ENCODE results near the gene ADAMTSL5.
A peak's percentile ranks its signal among the peaks of the same experiment; 100 is the strongest.

The ADAMTSL5 gene, protein sequence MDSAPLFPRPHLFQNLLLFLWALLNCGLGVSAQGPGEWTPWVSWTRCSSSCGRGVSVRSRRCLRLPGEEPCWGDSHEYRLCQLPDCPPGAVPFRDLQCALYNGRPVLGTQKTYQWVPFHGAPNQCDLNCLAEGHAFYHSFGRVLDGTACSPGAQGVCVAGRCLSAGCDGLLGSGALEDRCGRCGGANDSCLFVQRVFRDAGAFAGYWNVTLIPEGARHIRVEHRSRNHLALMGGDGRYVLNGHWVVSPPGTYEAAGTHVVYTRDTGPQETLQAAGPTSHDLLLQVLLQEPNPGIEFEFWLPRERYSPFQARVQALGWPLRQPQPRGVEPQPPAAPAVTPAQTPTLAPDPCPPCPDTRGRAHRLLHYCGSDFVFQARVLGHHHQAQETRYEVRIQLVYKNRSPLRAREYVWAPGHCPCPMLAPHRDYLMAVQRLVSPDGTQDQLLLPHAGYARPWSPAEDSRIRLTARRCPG

DNA sequence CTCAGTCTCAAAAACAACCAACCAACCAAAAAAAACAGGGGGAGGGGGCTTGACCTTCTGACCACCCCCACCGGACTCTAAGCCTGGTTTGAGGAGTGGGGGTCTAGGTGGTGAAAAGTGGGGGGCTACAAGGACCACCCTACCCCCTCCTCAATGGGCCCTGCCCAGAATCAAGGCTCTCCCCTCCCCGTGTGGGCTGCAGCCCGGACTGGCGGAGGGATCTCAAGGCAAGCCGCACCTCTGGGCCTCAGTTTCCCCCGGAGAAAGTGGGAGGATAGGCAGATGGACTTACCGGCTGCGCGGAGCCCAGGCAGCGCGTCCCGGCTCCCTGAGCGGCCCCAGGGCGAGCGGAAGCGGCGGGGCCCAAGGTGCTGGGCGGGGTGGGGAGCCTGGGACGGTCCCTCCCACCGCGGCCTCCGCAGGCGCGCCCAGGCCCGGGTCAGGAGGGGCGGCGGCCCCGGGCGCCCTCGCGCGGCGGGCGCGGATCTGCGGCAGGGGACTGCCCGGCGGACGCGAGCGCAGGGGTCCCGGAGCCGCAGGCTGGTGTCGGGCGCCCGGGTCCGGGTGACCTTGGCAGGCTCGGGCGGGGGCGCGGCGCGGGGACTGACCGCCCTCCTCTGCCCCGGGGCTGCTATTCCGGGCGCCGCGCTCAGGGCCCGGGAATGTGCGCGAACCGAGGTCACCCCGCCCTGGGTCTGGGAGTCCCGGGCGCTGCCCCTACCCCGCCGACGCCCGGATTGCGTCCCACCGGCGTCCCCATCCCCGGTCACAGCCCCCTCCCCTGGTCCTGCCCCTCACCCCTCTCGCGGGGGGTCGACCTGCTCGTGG lies at the start of gene ADAMTSL5:
Gene ADAMTSL5 (minus strand): TSS at position 349 of the 828 bp plus-strand sequence. CDS start 2,076 bp downstream, outside the sequence.
- POLR2A ChIA-PET = no interaction called here
- CTCF ChIA-PET = no interaction called here
- TF ChIP-seq FOXM1 (IDR thresholded peaks at IDR 0.05; ENCODE audit: borderline replicate concordance) (0 out of 2 replicates have a peak, but pooled peaks have one; percentile 20), FOXA1 (IDR thresholded peaks at IDR 0.05) (no peak)
- DNase-seq (ENCODE audit: extremely low spot score) = peak; percentile 57

DNA sequence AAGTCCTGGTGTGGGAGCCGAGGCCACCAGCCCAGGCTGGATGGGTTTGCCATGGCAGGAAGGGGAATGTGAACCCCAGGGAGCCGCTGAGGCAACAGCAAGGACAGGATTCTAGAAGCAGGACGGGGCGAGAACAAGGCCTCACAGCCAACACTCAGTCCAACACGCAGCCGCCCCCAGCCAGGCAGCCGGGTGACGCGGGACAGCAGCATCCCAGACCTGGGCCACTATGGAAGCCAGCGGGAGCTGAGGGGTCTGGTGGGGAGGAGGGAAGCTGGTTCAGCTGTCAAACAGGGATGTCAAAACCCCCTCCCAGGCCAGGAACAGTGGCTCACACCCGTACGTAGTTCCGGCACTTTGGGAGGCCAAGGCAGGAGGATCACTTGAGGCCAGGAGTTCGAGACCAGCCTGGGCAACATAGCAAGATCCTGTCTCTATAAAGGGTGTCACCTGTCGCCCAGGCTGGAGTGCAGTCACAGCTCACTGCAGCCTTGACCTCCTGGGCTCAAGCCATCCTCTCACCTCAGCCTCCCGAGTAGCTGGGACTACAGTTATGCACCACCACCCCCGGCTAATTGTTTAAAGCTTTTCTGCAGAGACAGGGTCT lies 48.5 kb upstream of the ADAMTSL5 start:
- TF ChIP-seq FOXK2 (IDR thresholded peaks at IDR 0.05) = no peak
- no peak for TF ChIP-seq SP1 (IDR thresholded peaks at IDR 0.05)
- ChIA-PET POLR2A (no interaction called here), CTCF (no interaction called here)
- no peak for DNase-seq (ENCODE audit: extremely low spot score)

GRCh38 chr19:1560286-1560882 lies 47.6 kb upstream of the ADAMTSL5 start:
- ChIA-PET CTCF (no interaction called here), POLR2A (interaction anchor here (2.3 kb wide), 1 partner anchor 30 kb away, joined by 7 read pairs; no protein-coding TSS in a partner anchor)
- no peak for DNase-seq (ENCODE audit: extremely low spot score)
- TF ChIP-seq L3MBTL2 (conservative IDR thresholded peaks at IDR 0.05) (no peak), BHLHE40 (IDR thresholded peaks at IDR 0.05; ENCODE audit: borderline replicate concordance) (no peak), SP1 (IDR thresholded peaks at IDR 0.05) (no peak), FOXM1 (IDR thresholded peaks at IDR 0.05; ENCODE audit: borderline replicate concordance) (no peak), CTBP1 (IDR thresholded peaks at IDR 0.05; ENCODE audit: borderline replicate concordance) (no peak), LEF1 (IDR thresholded peaks at IDR 0.05; ENCODE audit: borderline replicate concordance) (no peak), ZNF384 (IDR thresholded peaks at IDR 0.05) (no peak), NFRKB (IDR thresholded peaks at IDR 0.05) (no peak), FOXA1 (IDR thresholded peaks at IDR 0.05) (no peak), HDGF (IDR thresholded peaks at IDR 0.05; ENCODE audit: borderline replicate concordance) (no peak), ELF4 (IDR thresholded peaks at IDR 0.05) (no peak), SUZ12 (IDR thresholded peaks at IDR 0.05) (no peak), TARDBP (IDR thresholded peaks at IDR 0.05) (no peak), ARNT (IDR thresholded peaks at IDR 0.05) (no peak)

GRCh38 chr19:1558552-1558951 lies 45.7 kb upstream of the ADAMTSL5 start:
- CTCF ChIA-PET = no interaction called here
- POLR2A ChIA-PET = interaction anchor here (2.3 kb wide), 1 partner anchor 32 kb away, joined by 7 read pairs; no protein-coding TSS in a partner anchor
- no peak for TF ChIP-seq SUZ12 (IDR thresholded peaks at IDR 0.05)
- no peak for TF ChIP-seq NFRKB (IDR thresholded peaks at IDR 0.05)
- TF ChIP-seq HDGF (IDR thresholded peaks at IDR 0.05; ENCODE audit: borderline replicate concordance) = no peak
- TF ChIP-seq FOXK2 (IDR thresholded peaks at IDR 0.05) = no peak
- TF ChIP-seq L3MBTL2 (conservative IDR thresholded peaks at IDR 0.05) = no peak
- no peak for TF ChIP-seq ELF4 (IDR thresholded peaks at IDR 0.05)
- TF ChIP-seq CTBP1 (IDR thresholded peaks at IDR 0.05; ENCODE audit: borderline replicate concordance) = no peak
- TF ChIP-seq FOXM1 (IDR thresholded peaks at IDR 0.05; ENCODE audit: borderline replicate concordance) = no peak
- TF ChIP-seq FOXA1 (IDR thresholded peaks at IDR 0.05) = no peak
- TF ChIP-seq SP1 (IDR thresholded peaks at IDR 0.05) = no peak
- TF ChIP-seq BHLHE40 (IDR thresholded peaks at IDR 0.05; ENCODE audit: borderline replicate concordance) = no peak
- TF ChIP-seq ARNT (IDR thresholded peaks at IDR 0.05) = no peak
- TF ChIP-seq TARDBP (IDR thresholded peaks at IDR 0.05) = no peak
- TF ChIP-seq LEF1 (IDR thresholded peaks at IDR 0.05; ENCODE audit: borderline replicate concordance) = no peak
- TF ChIP-seq ZNF384 (IDR thresholded peaks at IDR 0.05) = no peak
- no peak for TF ChIP-seq PKNOX1 (IDR thresholded peaks at IDR 0.05)
- DNase-seq (ENCODE audit: extremely low spot score) = no peak

- POLR2A ChIA-PET = no interaction called here
- TF ChIP-seq FOXM1 (IDR thresholded peaks at IDR 0.05; ENCODE audit: borderline replicate concordance) (no peak), BHLHE40 (IDR thresholded peaks at IDR 0.05; ENCODE audit: borderline replicate concordance) (no peak), FOXA1 (IDR thresholded peaks at IDR 0.05) (no peak), CTBP1 (IDR thresholded peaks at IDR 0.05; ENCODE audit: borderline replicate concordance) (no peak), LEF1 (IDR thresholded peaks at IDR 0.05; ENCODE audit: borderline replicate concordance) (no peak), FOXK2 (IDR thresholded peaks at IDR 0.05) (no peak), ARNT (IDR thresholded peaks at IDR 0.05) (no peak), TARDBP (IDR thresholded peaks at IDR 0.05) (no peak), PKNOX1 (IDR thresholded peaks at IDR 0.05) (no peak), SUZ12 (IDR thresholded peaks at IDR 0.05) (no peak), SP1 (IDR thresholded peaks at IDR 0.05) (no peak)
- CTCF ChIA-PET = no interaction called here
- no peak for DNase-seq (ENCODE audit: extremely low spot score)
Measured at GRCh38 chr19:1556390-1557070, 43.7 kb upstream of the ADAMTSL5 start.
